Astrocyte (in vitro differentiated cells and primary cell): ENCODE measurements around the gene TMEM178B. TPM values are rescaled to one million over a fixed set of nuclear protein-coding genes. Genes with fewer than 3 reads are reported as not detected.

ENCODE experiments used
- DNase-seq: peaks from one replicate; pipeline ENCODE4 v3.0.0-alpha.2; 2010; ENCODE audit warnings: low read depth
- FAIRE-seq: peaks from 2 replicates; lab custom pipeline; 2011; peaks lifted over from hg19 to GRCh38; lab: Jason Lieb, UNC
- H2AFZ ChIP-seq: 2 replicates; pipeline ENCODE4 v1.6.0; 2012; ENCODE audit warnings: low read depth, low read length, inconsistent platforms
- H3K27ac ChIP-seq: 2 replicates; pipeline ENCODE4 v1.5.1; 2011; ENCODE audit warnings: low read depth, low read length, inconsistent platforms
- H3K27me3 ChIP-seq: 2 replicates; pipeline ENCODE4 v1.6.0; 2011; ENCODE audit warnings: low read length, inconsistent platforms; ENCODE audit not compliant: insufficient read depth
- H3K36me3 ChIP-seq: 2 replicates; pipeline ENCODE4 v1.5.1; 2011; ENCODE audit warnings: low read length, inconsistent platforms; ENCODE audit not compliant: insufficient read depth
- H3K4me1 ChIP-seq: 2 replicates; pipeline ENCODE4 v1.5.1; 2011; ENCODE audit warnings: low read length, inconsistent platforms; ENCODE audit not compliant: insufficient read depth
- H3K4me2 ChIP-seq: 2 replicates; pipeline ENCODE4 v1.6.0; 2012; ENCODE audit warnings: low read length, inconsistent platforms
- H3K4me3 ChIP-seq: 2 replicates; pipeline ENCODE4 v1.5.1; 2011; ENCODE audit warnings: low read depth, mild to moderate bottlenecking, low read length, inconsistent platforms; ENCODE audit not compliant: insufficient read depth
- H3K79me2 ChIP-seq: 2 replicates; pipeline ENCODE4 v1.6.0; 2012; ENCODE audit warnings: mild to moderate bottlenecking, low read length, inconsistent platforms; ENCODE audit not compliant: insufficient read depth
- H3K9ac ChIP-seq: 2 replicates; pipeline ENCODE4 v1.6.0; 2012; ENCODE audit warnings: mild to moderate bottlenecking, low read length, inconsistent platforms
- H3K9me3 ChIP-seq: 2 replicates; pipeline ENCODE4 v1.5.1; 2012; ENCODE audit warnings: low read depth, mild to moderate bottlenecking, low read length, inconsistent platforms; ENCODE audit not compliant: insufficient read depth
- H4K20me1 ChIP-seq: 2 replicates; pipeline ENCODE4 v1.6.0; 2012; ENCODE audit warnings: low read length, inconsistent platforms; ENCODE audit not compliant: insufficient read depth
- H3K27ac Mint-ChIP-seq: one replicate; pipeline ENCODE4 v1.8.0; 2021; ENCODE audit warnings: mild to moderate bottlenecking, mixed read lengths; ENCODE audit not compliant: unreplicated experiment
- H3K27me3 Mint-ChIP-seq: one replicate; pipeline ENCODE4 v1.8.0; 2021; ENCODE audit warnings: low read depth, mixed read lengths; ENCODE audit not compliant: unreplicated experiment
- H3K36me3 Mint-ChIP-seq: one replicate; pipeline ENCODE4 v1.8.0; 2021; ENCODE audit warnings: low read depth, mixed read lengths; ENCODE audit not compliant: unreplicated experiment
- H3K4me1 Mint-ChIP-seq: one replicate; pipeline ENCODE4 v1.8.0; 2021; ENCODE audit warnings: low read depth, mixed read lengths; ENCODE audit not compliant: unreplicated experiment
- H3K4me3 Mint-ChIP-seq: one replicate; pipeline ENCODE4 v1.8.0; 2021; ENCODE audit warnings: mild to moderate bottlenecking, moderate library complexity, mixed read lengths; ENCODE audit not compliant: unreplicated experiment
- H3K9me3 Mint-ChIP-seq: one replicate; pipeline ENCODE4 v1.8.0; 2021; ENCODE audit warnings: mild to moderate bottlenecking, mixed read lengths; ENCODE audit not compliant: unreplicated experiment
- EZH2 ChIP-seq: IDR thresholded peaks from 2 replicates; pipeline ENCODE4 v1.6.1; 2012; ENCODE audit warnings: mild to moderate bottlenecking, low read length, inconsistent platforms; ENCODE audit not compliant: insufficient read depth
- total RNA-seq: library from RNA; stranded (reverse); gene quantifications from 2 replicates; pipeline ENCODE4 v1.2.1, GENCODE V29; 2021
- TF ChIP-seq, protein P1 (sequence below): IDR thresholded peaks from 2 replicates; pipeline ENCODE4 v1.5.1; 2011; ENCODE audit warnings: low read depth, mild to moderate bottlenecking, inconsistent platforms, low read length, moderate library complexity; ENCODE audit not compliant: insufficient read depth

TMEM178B gene
- total RNA-seq, 1 donor from 2014 or later: 3.9 TPM

DNA sequence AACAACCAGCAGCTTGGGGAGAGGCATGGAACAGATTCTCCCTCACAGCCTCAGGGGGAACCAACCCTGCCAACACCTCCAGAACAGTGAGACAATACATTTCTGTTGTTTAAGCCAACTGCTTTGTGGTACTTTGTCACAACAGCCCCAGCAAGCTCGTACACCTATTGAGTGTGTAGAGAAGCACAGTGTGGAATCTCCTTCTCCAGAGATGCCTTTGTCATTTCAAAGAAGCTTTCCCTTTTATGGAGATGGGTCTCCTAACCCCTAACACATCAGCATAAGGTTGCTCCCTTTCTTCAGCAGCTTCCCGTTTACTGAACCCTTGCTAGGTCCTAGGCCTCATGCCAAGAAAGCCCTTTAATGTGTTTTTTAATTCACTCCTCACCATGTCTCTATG, 416.6 kb downstream of the TMEM178B start:
- no peak overlapping the region for H3K4me2 ChIP-seq
- TF ChIP-seq, protein P1, sequence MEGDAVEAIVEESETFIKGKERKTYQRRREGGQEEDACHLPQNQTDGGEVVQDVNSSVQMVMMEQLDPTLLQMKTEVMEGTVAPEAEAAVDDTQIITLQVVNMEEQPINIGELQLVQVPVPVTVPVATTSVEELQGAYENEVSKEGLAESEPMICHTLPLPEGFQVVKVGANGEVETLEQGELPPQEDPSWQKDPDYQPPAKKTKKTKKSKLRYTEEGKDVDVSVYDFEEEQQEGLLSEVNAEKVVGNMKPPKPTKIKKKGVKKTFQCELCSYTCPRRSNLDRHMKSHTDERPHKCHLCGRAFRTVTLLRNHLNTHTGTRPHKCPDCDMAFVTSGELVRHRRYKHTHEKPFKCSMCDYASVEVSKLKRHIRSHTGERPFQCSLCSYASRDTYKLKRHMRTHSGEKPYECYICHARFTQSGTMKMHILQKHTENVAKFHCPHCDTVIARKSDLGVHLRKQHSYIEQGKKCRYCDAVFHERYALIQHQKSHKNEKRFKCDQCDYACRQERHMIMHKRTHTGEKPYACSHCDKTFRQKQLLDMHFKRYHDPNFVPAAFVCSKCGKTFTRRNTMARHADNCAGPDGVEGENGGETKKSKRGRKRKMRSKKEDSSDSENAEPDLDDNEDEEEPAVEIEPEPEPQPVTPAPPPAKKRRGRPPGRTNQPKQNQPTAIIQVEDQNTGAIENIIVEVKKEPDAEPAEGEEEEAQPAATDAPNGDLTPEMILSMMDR: no peak
- no peaks in the 10 kb centered on the region for H3K27me3 ChIP-seq
- no peaks in the 10 kb centered on the region for H3K36me3 Mint-ChIP-seq
- H3K4me3 Mint-ChIP-seq: no peak overlapping the region
- no peaks in the 10 kb centered on the region for H3K4me1 ChIP-seq
- H3K79me2 ChIP-seq: no peaks in the 10 kb centered on the region
- H3K36me3 ChIP-seq: no peaks in the 10 kb centered on the region
- no peak overlapping the region for H3K4me3 ChIP-seq
- no peaks in the 10 kb centered on the region for H3K9me3 ChIP-seq
- no peak overlapping the region for H3K9ac ChIP-seq
- no peaks in the 10 kb centered on the region for H3K9me3 Mint-ChIP-seq
- H3K27ac ChIP-seq: no peak overlapping the region
- no peak overlapping the region for H2AFZ ChIP-seq
- H4K20me1 ChIP-seq: no peaks in the 10 kb centered on the region
- FAIRE-seq (no peak), DNase-seq (no peak)
- H3K27ac Mint-ChIP-seq: no peak overlapping the region
- peaks cover 10% of the 10 kb centered on the region for H3K27me3 Mint-ChIP-seq
- no peaks in the 10 kb centered on the region for H3K4me1 Mint-ChIP-seq

DNA sequence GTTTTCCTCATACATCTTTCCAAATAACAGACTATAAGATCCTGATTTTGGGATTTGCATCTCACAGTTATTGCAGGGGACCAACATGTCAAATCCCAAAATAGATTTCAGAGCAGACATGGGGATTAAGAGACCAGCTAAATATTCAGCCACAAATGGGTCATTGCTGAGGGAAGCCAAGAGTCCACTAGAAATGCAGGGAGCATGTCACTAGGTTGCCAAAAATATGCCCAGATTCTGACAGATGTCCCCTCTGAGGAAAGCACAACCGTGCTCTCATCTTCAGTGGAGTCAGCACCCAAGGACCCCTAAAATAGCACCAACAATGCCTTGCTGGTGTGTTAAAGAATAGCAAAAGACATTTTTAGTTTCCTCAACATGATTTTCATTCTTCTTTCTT, 421.2 kb downstream of the TMEM178B start:
- TF ChIP-seq, protein P1: no peak
- no peak for TF ChIP-seq EZH2
- no peaks in the 10 kb centered on the region for H3K9me3 ChIP-seq
- H3K79me2 ChIP-seq: no peaks in the 10 kb centered on the region
- Mint-ChIP-seq H3K36me3 (no peaks in the 10 kb centered on the region), H3K27me3 (peaks cover 15% of the 10 kb centered on the region), H3K4me3 (no peak overlapping the region), H3K9me3 (peaks cover 1% of the 10 kb centered on the region), H3K27ac (no peak overlapping the region), H3K4me1 (no peaks in the 10 kb centered on the region)
- H2AFZ ChIP-seq: no peak overlapping the region
- no peaks in the 10 kb centered on the region for H3K36me3 ChIP-seq
- no peaks in the 10 kb centered on the region for H4K20me1 ChIP-seq
- H3K4me2 ChIP-seq: no peak overlapping the region
- no peaks in the 10 kb centered on the region for H3K4me1 ChIP-seq
- no peak overlapping the region for H3K9ac ChIP-seq
- FAIRE-seq: no peak
- H3K27me3 ChIP-seq: peaks cover 2% of the 10 kb centered on the region
- DNase-seq: no peak
- H3K4me3 ChIP-seq: no peak overlapping the region
- no peak overlapping the region for H3K27ac ChIP-seq

DNA sequence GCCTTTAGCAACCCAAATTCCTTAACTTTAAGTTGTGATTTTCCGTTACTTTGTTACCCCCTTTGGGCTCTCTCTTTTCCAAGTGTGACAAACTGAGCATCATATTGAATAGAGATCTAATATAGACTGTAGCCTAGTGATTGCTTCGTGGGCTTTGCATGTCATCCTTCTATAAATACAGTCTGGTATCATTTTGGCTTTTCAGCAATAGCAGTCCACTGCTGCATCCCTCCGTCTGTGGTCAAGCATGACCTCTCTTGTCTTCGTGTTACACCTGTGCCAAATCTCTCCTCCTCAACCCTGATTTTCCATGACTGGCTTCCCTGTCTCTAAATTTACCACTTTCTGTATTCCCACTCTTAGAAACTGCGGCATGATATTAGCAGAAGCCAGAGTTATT, 423.5 kb downstream of the TMEM178B start:
- Mint-ChIP-seq H3K9me3 (peaks cover 1% of the 10 kb centered on the region), H3K27ac (no peak overlapping the region), H3K4me1 (no peaks in the 10 kb centered on the region), H3K4me3 (no peak overlapping the region), H3K36me3 (no peaks in the 10 kb centered on the region), H3K27me3 (peaks cover 15% of the 10 kb centered on the region)
- no peak overlapping the region for H3K9ac ChIP-seq
- no peaks in the 10 kb centered on the region for H3K4me1 ChIP-seq
- no peaks in the 10 kb centered on the region for H4K20me1 ChIP-seq
- FAIRE-seq (no peak), DNase-seq (no peak)
- no peaks in the 10 kb centered on the region for H3K9me3 ChIP-seq
- H3K4me3 ChIP-seq: no peak overlapping the region
- no peak overlapping the region for H3K4me2 ChIP-seq
- no peak for TF ChIP-seq EZH2
- TF ChIP-seq, protein P1: no peak
- peaks cover 2% of the 10 kb centered on the region for H3K27me3 ChIP-seq
- no peak overlapping the region for H3K27ac ChIP-seq
- no peaks in the 10 kb centered on the region for H3K79me2 ChIP-seq
- no peaks in the 10 kb centered on the region for H3K36me3 ChIP-seq
- H2AFZ ChIP-seq: no peak overlapping the region
